Measurements from ENCODE around the gene TMTC2.

The TMTC2 gene

GRCh38 chr12:82950356-82950755, 263.6 kb downstream of the TMTC2 start:
- WGBS: no CpG with 5 or more reads among the region's 2 CpGs
- Histone ChIP-seq H4K91ac (ENCODE audit: low read length) (no peak overlapping the region), H3K4me2 (ENCODE audit: low read length, poor library complexity, severe bottlenecking) (no peak overlapping the region), H3K27ac (ENCODE audit: low read length, poor library complexity, severe bottlenecking) (no peak overlapping the region), H2AFZ (ENCODE audit: low read depth, low read length) (no peak overlapping the region), H2AK5ac (ENCODE audit: low read length, severe bottlenecking) (no peak overlapping the region), H4K8ac (ENCODE audit: low read length) (no peak overlapping the region), H2BK12ac (ENCODE audit: low read length in 2 of 2) (no peak overlapping the region), H3K18ac (ENCODE audit: low read depth in 1 of 2, low read length in 2 of 2) (no peak overlapping the region), H3K14ac (ENCODE audit: low read length in 2 of 2) (no peak overlapping the region), H3K23ac (ENCODE audit: low read length in 2 of 2) (no peak overlapping the region), H3K4me3 (ENCODE audit: insufficient read depth in 1 of 2, low read depth in 1 of 2, low read length in 2 of 2) (no peak overlapping the region), H3K4ac (ENCODE audit: low read depth in 1 of 2, low read length in 2 of 2) (no peak overlapping the region), H2BK15ac (ENCODE audit: low read depth, poor library complexity, severe bottlenecking) (no peak overlapping the region), H3K9me3 (ENCODE audit: control insufficient read depth, low read length) (no peaks in the 10 kb centered on the region), H3K79me1 (replicated peaks; ENCODE audit: low read length, poor library complexity, severe bottlenecking) (no peaks in the 10 kb centered on the region), H3K36me3 (ENCODE audit: control insufficient read depth in 1 of 2, insufficient read depth in 2 of 2, low read depth in 1 of 2, low read length in 2 of 2) (no peaks in the 10 kb centered on the region), H2BK120ac (ENCODE audit: low read depth, low read length) (no peak overlapping the region), H3K27me3 (ENCODE audit: control insufficient read depth in 1 of 2, insufficient read depth in 1 of 2, low read length in 2 of 2) (no peaks in the 10 kb centered on the region), H2BK5ac (ENCODE audit: low read depth, low read length, poor library complexity, severe bottlenecking) (no peak overlapping the region), H3K9ac (ENCODE audit: low read length) (no peak overlapping the region), H3K4me1 (ENCODE audit: control insufficient read depth, insufficient read depth, low read depth, low read length) (no peaks in the 10 kb centered on the region)
- DNase-seq: no peak

- Histone ChIP-seq H2BK120ac (ENCODE audit: low read depth, low read length) (no peak overlapping the region), H3K79me1 (replicated peaks; ENCODE audit: low read length, poor library complexity, severe bottlenecking) (no peaks in the 10 kb centered on the region), H3K4me3 (ENCODE audit: insufficient read depth in 1 of 2, low read depth in 1 of 2, low read length in 2 of 2) (no peak overlapping the region), H3K14ac (ENCODE audit: low read length in 2 of 2) (no peak overlapping the region), H3K4me2 (ENCODE audit: low read length, poor library complexity, severe bottlenecking) (no peak overlapping the region), H3K4me1 (ENCODE audit: control insufficient read depth, insufficient read depth, low read depth, low read length) (no peaks in the 10 kb centered on the region), H2AK5ac (ENCODE audit: low read length, severe bottlenecking) (no peak overlapping the region), H2BK15ac (ENCODE audit: low read depth, poor library complexity, severe bottlenecking) (no peak overlapping the region), H3K9ac (ENCODE audit: low read length) (no peak overlapping the region), H3K27me3 (ENCODE audit: control insufficient read depth in 1 of 2, insufficient read depth in 1 of 2, low read length in 2 of 2) (no peaks in the 10 kb centered on the region), H3K9me3 (ENCODE audit: control insufficient read depth, low read length) (no peaks in the 10 kb centered on the region), H2BK5ac (ENCODE audit: low read depth, low read length, poor library complexity, severe bottlenecking) (no peak overlapping the region), H3K4ac (ENCODE audit: low read depth in 1 of 2, low read length in 2 of 2) (no peak overlapping the region), H4K8ac (ENCODE audit: low read length) (no peak overlapping the region), H4K91ac (ENCODE audit: low read length) (no peak overlapping the region), H3K23ac (ENCODE audit: low read length in 2 of 2) (no peak overlapping the region), H3K36me3 (ENCODE audit: control insufficient read depth in 1 of 2, insufficient read depth in 2 of 2, low read depth in 1 of 2, low read length in 2 of 2) (no peaks in the 10 kb centered on the region), H3K27ac (ENCODE audit: low read length, poor library complexity, severe bottlenecking) (no peak overlapping the region), H2BK12ac (ENCODE audit: low read length in 2 of 2) (no peak overlapping the region), H2AFZ (ENCODE audit: low read depth, low read length) (no peak overlapping the region), H3K18ac (ENCODE audit: low read depth in 1 of 2, low read length in 2 of 2) (no peak overlapping the region)
- DNase-seq: no peak
- 100% methylated on average over 2 of the region's 3 CpGs for WGBS
These were observed 266.2 kb downstream of the TMTC2 start for GRCh38 chr12:82952946-82953345.

GRCh38 chr12:82953397-82953796, 266.7 kb downstream of the TMTC2 start:
- no peak overlapping the region for H3K4me2 ChIP-seq (ENCODE audit: low read length, poor library complexity, severe bottlenecking)
- H3K23ac ChIP-seq (ENCODE audit: low read length in 2 of 2): no peak overlapping the region
- no peak overlapping the region for H2BK12ac ChIP-seq (ENCODE audit: low read length in 2 of 2)
- no CpG with 5 or more reads among the region's 1 CpG for WGBS
- H2BK120ac ChIP-seq (ENCODE audit: low read depth, low read length): no peak overlapping the region
- H3K9ac ChIP-seq (ENCODE audit: low read length): no peak overlapping the region
- H2BK15ac ChIP-seq (ENCODE audit: low read depth, poor library complexity, severe bottlenecking): no peak overlapping the region
- H3K27ac ChIP-seq (ENCODE audit: low read length, poor library complexity, severe bottlenecking): no peak overlapping the region
- no peak overlapping the region for H3K18ac ChIP-seq (ENCODE audit: low read depth in 1 of 2, low read length in 2 of 2)
- no peak overlapping the region for H2AK5ac ChIP-seq (ENCODE audit: low read length, severe bottlenecking)
- no peak overlapping the region for H3K4me3 ChIP-seq (ENCODE audit: insufficient read depth in 1 of 2, low read depth in 1 of 2, low read length in 2 of 2)
- H2AFZ ChIP-seq (ENCODE audit: low read depth, low read length): no peak overlapping the region
- H3K4me1 ChIP-seq (ENCODE audit: control insufficient read depth, insufficient read depth, low read depth, low read length): no peaks in the 10 kb centered on the region
- no peak for DNase-seq
- H3K36me3 ChIP-seq (ENCODE audit: control insufficient read depth in 1 of 2, insufficient read depth in 2 of 2, low read depth in 1 of 2, low read length in 2 of 2): no peaks in the 10 kb centered on the region
- no peak overlapping the region for H2BK5ac ChIP-seq (ENCODE audit: low read depth, low read length, poor library complexity, severe bottlenecking)
- H3K79me1 ChIP-seq (replicated peaks; ENCODE audit: low read length, poor library complexity, severe bottlenecking): no peaks in the 10 kb centered on the region
- H3K4ac ChIP-seq (ENCODE audit: low read depth in 1 of 2, low read length in 2 of 2): no peak overlapping the region
- no peak overlapping the region for H4K91ac ChIP-seq (ENCODE audit: low read length)
- no peaks in the 10 kb centered on the region for H3K9me3 ChIP-seq (ENCODE audit: control insufficient read depth, low read length)
- H3K14ac ChIP-seq (ENCODE audit: low read length in 2 of 2): no peak overlapping the region
- no peak overlapping the region for H4K8ac ChIP-seq (ENCODE audit: low read length)
- H3K27me3 ChIP-seq (ENCODE audit: control insufficient read depth in 1 of 2, insufficient read depth in 1 of 2, low read length in 2 of 2): no peaks in the 10 kb centered on the region

GRCh38 chr12:82954064-82954463, 267.4 kb downstream of the TMTC2 start:
- Histone ChIP-seq H4K8ac (ENCODE audit: low read length) (no peak overlapping the region), H3K36me3 (ENCODE audit: control insufficient read depth in 1 of 2, insufficient read depth in 2 of 2, low read depth in 1 of 2, low read length in 2 of 2) (no peaks in the 10 kb centered on the region), H3K4me2 (ENCODE audit: low read length, poor library complexity, severe bottlenecking) (no peak overlapping the region), H2BK15ac (ENCODE audit: low read depth, poor library complexity, severe bottlenecking) (no peak overlapping the region), H2BK12ac (ENCODE audit: low read length in 2 of 2) (no peak overlapping the region), H3K79me1 (replicated peaks; ENCODE audit: low read length, poor library complexity, severe bottlenecking) (no peaks in the 10 kb centered on the region), H2AK5ac (ENCODE audit: low read length, severe bottlenecking) (no peak overlapping the region), H3K27ac (ENCODE audit: low read length, poor library complexity, severe bottlenecking) (no peak overlapping the region), H3K4me1 (ENCODE audit: control insufficient read depth, insufficient read depth, low read depth, low read length) (no peaks in the 10 kb centered on the region), H3K27me3 (ENCODE audit: control insufficient read depth in 1 of 2, insufficient read depth in 1 of 2, low read length in 2 of 2) (no peaks in the 10 kb centered on the region), H2AFZ (ENCODE audit: low read depth, low read length) (no peak overlapping the region), H3K9ac (ENCODE audit: low read length) (no peak overlapping the region), H3K4me3 (ENCODE audit: insufficient read depth in 1 of 2, low read depth in 1 of 2, low read length in 2 of 2) (no peak overlapping the region), H3K14ac (ENCODE audit: low read length in 2 of 2) (no peak overlapping the region), H2BK5ac (ENCODE audit: low read depth, low read length, poor library complexity, severe bottlenecking) (no peak overlapping the region), H3K9me3 (ENCODE audit: control insufficient read depth, low read length) (no peaks in the 10 kb centered on the region), H4K91ac (ENCODE audit: low read length) (no peak overlapping the region), H3K23ac (ENCODE audit: low read length in 2 of 2) (no peak overlapping the region), H3K18ac (ENCODE audit: low read depth in 1 of 2, low read length in 2 of 2) (no peak overlapping the region), H3K4ac (ENCODE audit: low read depth in 1 of 2, low read length in 2 of 2) (no peak overlapping the region), H2BK120ac (ENCODE audit: low read depth, low read length) (no peak overlapping the region)
- no peak for DNase-seq
- 95% methylated on average over 3 of the region's 3 CpGs for WGBS

Data from mesenchymal stem cell (in vitro differentiated cells and primary cell).